ENCODE measurements around the gene ETS2.

DNA sequence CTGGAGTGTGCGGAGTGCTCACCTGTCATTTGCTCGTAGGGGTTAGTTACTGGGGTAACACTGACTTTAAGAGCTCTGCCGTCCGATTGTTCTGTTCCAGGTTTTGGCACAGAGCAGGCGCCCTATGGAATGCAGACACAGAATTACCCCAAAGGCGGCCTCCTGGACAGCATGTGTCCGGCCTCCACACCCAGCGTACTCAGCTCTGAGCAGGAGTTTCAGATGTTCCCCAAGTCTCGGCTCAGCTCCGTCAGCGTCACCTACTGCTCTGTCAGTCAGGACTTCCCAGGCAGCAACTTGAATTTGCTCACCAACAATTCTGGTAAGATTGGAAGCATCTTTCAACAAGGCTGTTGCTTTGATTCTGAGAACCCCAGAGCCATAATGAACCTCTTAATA lies 12.6 kb downstream of the ETS2 start:
- TF ChIP-seq, protein P1, sequence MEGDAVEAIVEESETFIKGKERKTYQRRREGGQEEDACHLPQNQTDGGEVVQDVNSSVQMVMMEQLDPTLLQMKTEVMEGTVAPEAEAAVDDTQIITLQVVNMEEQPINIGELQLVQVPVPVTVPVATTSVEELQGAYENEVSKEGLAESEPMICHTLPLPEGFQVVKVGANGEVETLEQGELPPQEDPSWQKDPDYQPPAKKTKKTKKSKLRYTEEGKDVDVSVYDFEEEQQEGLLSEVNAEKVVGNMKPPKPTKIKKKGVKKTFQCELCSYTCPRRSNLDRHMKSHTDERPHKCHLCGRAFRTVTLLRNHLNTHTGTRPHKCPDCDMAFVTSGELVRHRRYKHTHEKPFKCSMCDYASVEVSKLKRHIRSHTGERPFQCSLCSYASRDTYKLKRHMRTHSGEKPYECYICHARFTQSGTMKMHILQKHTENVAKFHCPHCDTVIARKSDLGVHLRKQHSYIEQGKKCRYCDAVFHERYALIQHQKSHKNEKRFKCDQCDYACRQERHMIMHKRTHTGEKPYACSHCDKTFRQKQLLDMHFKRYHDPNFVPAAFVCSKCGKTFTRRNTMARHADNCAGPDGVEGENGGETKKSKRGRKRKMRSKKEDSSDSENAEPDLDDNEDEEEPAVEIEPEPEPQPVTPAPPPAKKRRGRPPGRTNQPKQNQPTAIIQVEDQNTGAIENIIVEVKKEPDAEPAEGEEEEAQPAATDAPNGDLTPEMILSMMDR (IDR thresholded peaks at IDR 0.05) = no peak
- TF ChIP-seq POLR2A (IDR thresholded peaks at IDR 0.05) = no peak
